ENCODE data around the gene ANP32B.

ANP32B gene

DNA sequence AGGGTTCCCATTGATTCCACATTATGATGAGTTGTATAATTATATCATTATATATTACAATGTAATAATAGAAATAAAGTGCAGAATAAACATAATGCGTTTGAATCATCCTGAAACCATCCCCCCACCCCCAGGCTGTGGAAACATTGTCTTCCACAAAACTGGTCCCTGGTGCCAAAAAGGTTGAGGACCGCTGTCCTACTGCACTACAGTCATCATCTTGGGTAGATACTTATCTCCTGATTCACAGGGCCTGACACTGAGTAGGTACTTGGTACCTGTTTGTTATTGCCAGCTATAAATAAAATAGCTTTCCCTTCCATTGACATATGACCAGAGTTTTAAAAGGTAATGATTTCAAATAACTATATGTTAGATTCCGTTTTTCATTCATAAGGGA, 25.6 kb downstream of the ANP32B start:
- TF ChIP-seq, protein P1, sequence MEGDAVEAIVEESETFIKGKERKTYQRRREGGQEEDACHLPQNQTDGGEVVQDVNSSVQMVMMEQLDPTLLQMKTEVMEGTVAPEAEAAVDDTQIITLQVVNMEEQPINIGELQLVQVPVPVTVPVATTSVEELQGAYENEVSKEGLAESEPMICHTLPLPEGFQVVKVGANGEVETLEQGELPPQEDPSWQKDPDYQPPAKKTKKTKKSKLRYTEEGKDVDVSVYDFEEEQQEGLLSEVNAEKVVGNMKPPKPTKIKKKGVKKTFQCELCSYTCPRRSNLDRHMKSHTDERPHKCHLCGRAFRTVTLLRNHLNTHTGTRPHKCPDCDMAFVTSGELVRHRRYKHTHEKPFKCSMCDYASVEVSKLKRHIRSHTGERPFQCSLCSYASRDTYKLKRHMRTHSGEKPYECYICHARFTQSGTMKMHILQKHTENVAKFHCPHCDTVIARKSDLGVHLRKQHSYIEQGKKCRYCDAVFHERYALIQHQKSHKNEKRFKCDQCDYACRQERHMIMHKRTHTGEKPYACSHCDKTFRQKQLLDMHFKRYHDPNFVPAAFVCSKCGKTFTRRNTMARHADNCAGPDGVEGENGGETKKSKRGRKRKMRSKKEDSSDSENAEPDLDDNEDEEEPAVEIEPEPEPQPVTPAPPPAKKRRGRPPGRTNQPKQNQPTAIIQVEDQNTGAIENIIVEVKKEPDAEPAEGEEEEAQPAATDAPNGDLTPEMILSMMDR (IDR thresholded peaks at IDR 0.05; ENCODE audit: unreplicated experiment in 3 of 3): no peak
- H3K9me3 Mint-ChIP-seq: no peaks in the 10 kb centered on the region
- no peaks in the 10 kb centered on the region for H3K27me3 Mint-ChIP-seq (ENCODE audit: low read depth)
- H3K4me1 Mint-ChIP-seq: no peaks in the 10 kb centered on the region
- no peak overlapping the region for H3K4me3 Mint-ChIP-seq
- H3K36me3 Mint-ChIP-seq (ENCODE audit: low read depth): peaks cover 85% of the 10 kb centered on the region
- H3K27ac Mint-ChIP-seq: no peak overlapping the region

DNA sequence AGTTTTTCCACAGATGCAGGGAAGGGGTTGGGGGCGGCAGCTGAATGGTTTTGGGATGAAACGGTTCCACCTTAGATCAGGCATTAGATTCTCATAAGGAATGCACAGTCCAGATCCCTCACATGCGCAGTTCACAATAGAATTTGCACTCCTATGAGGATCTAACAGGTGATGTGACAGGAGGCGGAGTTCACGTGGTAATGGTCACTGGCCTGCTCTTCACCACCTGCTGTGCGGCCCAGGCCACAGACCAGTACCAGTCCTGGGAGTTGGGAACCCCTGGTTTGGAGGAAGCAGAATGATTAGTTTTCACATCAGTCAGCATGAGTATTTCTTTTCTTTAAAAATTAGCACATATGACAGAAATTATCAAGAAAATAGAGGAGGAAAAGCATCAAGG, 26.3 kb downstream of the ANP32B start:
- Mint-ChIP-seq H3K27ac (no peak overlapping the region), H3K36me3 (ENCODE audit: low read depth) (peaks cover 82% of the 10 kb centered on the region)

DNA sequence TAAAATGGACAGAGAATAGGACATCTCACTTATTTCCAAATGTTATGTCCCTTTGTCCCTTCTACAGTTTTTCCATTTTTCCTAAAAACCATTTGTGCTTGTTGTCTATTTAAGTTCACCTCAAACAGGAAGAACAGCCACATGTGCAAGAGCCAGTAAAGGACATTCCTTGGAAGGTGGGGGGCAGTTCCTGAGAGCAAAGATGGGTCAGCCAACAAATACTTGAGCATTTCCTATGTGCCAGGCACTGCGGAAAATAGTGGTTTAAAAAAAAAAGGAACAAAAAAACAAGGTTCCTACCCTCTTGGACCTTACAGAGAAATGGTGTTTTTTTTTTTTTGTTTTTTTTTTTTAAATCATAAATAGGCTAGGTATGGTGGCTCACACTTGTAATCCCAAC, 26.8 kb downstream of the ANP32B start:
- Mint-ChIP-seq H3K9me3 (no peaks in the 10 kb centered on the region), H3K27me3 (ENCODE audit: low read depth) (no peaks in the 10 kb centered on the region), H3K4me1 (no peaks in the 10 kb centered on the region), H3K27ac (no peak overlapping the region), H3K36me3 (ENCODE audit: low read depth) (peaks cover 82% of the 10 kb centered on the region), H3K4me3 (no peak overlapping the region)
- TF ChIP-seq, protein P1 (IDR thresholded peaks at IDR 0.05; ENCODE audit: unreplicated experiment in 3 of 3): no peak

More for the DNA sequence above, 26.3 kb downstream of the ANP32B start:
- Mint-ChIP-seq H3K9me3 (no peaks in the 10 kb centered on the region), H3K4me3 (no peak overlapping the region), H3K27me3 (ENCODE audit: low read depth) (no peaks in the 10 kb centered on the region), H3K4me1 (no peaks in the 10 kb centered on the region)
- TF ChIP-seq, protein P1 (IDR thresholded peaks at IDR 0.05; ENCODE audit: unreplicated experiment in 3 of 3): no peak

DNA sequence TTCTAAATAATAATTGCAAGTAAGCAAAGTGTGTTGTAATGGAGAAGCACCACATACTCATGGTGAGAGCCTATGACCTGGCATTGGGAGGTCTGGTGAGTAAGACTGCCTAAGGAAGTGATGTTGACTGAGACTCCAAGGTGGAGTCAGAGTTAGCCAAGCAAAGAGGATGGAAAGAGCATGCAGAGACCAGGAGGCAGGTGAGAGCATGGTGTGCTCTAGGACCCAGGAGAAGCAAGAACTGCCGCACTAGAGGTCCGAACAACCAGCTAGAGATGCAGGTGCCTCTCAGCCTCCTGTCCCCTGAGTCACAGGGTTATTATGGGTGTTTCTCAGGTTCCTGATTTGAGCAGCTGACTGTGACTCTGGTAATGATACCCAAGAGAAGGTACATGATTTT, 27.3 kb downstream of the ANP32B start:
- Mint-ChIP-seq H3K36me3 (ENCODE audit: low read depth) (peaks cover 82% of the 10 kb centered on the region), H3K4me3 (no peak overlapping the region), H3K27ac (no peak overlapping the region), H3K27me3 (ENCODE audit: low read depth) (no peaks in the 10 kb centered on the region), H3K4me1 (no peaks in the 10 kb centered on the region), H3K9me3 (no peaks in the 10 kb centered on the region)
- TF ChIP-seq, protein P1 (IDR thresholded peaks at IDR 0.05; ENCODE audit: unreplicated experiment in 3 of 3): no peak

DNA sequence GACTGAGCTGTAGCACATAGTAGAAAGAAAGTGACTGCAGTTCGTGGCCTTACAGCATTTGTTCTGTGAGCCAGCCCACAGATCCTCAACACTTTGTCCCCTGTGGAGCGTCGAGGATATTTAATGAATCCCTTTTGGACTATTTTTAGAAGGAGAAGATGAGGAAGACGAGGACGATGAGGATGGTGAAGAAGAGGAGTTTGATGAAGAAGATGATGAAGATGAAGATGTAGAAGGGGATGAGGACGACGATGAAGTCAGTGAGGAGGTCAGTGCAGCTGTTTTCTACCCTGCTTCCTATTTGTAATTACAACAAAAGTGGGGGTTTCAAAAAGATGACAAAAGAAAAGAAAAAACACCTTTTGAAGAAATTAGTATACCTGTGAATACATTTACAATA, 28.0 kb downstream of the ANP32B start:
- Mint-ChIP-seq H3K4me1 (no peaks in the 10 kb centered on the region), H3K9me3 (no peaks in the 10 kb centered on the region)

DNA sequence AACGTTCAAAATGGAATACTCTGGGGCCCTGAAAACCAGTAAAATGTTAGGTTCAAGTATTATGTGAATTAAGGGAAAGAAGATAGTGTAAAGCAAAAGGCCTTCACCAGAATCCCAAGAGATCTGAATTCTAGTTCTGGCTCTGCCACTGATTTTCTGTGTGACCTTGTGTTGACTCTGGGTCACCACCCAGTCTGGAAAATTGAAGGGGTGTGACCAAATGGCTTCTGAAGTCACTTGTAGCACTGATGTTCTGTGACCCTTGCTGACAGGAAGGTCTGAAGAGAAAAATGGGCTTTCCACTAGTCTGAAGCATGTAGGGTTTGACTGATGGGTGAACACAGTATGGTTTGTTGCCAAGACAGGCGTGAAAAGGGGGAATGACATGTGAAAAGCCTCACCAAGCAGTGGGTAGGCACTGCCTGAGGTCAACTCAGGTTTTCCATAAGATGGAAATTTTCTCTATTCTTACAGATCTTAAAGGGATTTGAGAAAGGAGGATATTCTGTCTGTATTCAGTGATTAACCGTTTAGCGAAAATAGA, 33.1 kb downstream of the ANP32B start:
- Mint-ChIP-seq H3K4me1 (no peaks in the 10 kb centered on the region), H3K27me3 (ENCODE audit: low read depth) (no peaks in the 10 kb centered on the region), H3K9me3 (no peaks in the 10 kb centered on the region), H3K27ac (no peak overlapping the region), H3K36me3 (ENCODE audit: low read depth) (peaks cover 70% of the 10 kb centered on the region), H3K4me3 (no peak overlapping the region)
- TF ChIP-seq, protein P1 (IDR thresholded peaks at IDR 0.05; ENCODE audit: unreplicated experiment in 3 of 3): no peak

More for the DNA sequence above, 28.0 kb downstream of the ANP32B start:
- Mint-ChIP-seq H3K4me3 (no peak overlapping the region), H3K36me3 (ENCODE audit: low read depth) (peaks cover 81% of the 10 kb centered on the region), H3K27ac (no peak overlapping the region), H3K27me3 (ENCODE audit: low read depth) (no peaks in the 10 kb centered on the region)
- TF ChIP-seq, protein P1 (IDR thresholded peaks at IDR 0.05; ENCODE audit: unreplicated experiment in 3 of 3): no peak
